GM12892 (cell line): ENCODE measurements around the gene C1QTNF6.
"Not testable (repeated sequence)": the region's sequence is repeated elsewhere in the genome, so short reads cannot be mapped to it uniquely, and the experiment has no call there.

Experiments used
- POLR2A ChIP-seq: IDR thresholded peaks from 2 replicates; pipeline ENCODE4 v1.6.1; 2011; ENCODE audit warnings: low read depth, low read length, control low read depth
- POLR2AphosphoS5 ChIP-seq: IDR thresholded peaks from 2 replicates; pipeline ENCODE4 v1.6.1; 2011; ENCODE audit warnings: low read depth, low read length, control low read depth

GRCh38 chr22:37170689-37171405, 17.2 kb downstream of the C1QTNF6 start:
- TF ChIP-seq POLR2A, POLR2AphosphoS5: not testable (repeated sequence)
